T-cell (primary cell): ENCODE data around the gene OAS2. TPM values are rescaled to one million over a fixed set of nuclear protein-coding genes. Genes with fewer than 3 reads are reported as not detected.
A peak's percentile ranks its signal among the peaks of the same experiment; 100 is the strongest.

Experiments used
- ATAC-seq, 4 experiments: fragments of 200-7000 bp in 3 of 4; fragments of 150-1000 bp in 1 of 4; cut with Tn5 transposase; replicated peaks in 1 of 4; 1 replicate in 3 of 4; 2 replicates in 1 of 4; pipeline ENCODE4 v1.10.0; 2021; ENCODE audit warnings: moderate library complexity in 3 of 4, mild to moderate bottlenecking in 2 of 4, moderate number of reproducible peaks in 1 of 4
- CTCF ChIA-PET, 2 donors: fragments of 300-600 bp; sonication (Branson Sonifier 250); formaldehyde crosslinking; loops; one replicate each; lab custom pipeline; 2022; ENCODE audit warnings: antibody characterized with exemption in 2 of 2; lab: Charles Lee
- POLR2A ChIA-PET, 2 donors: fragments of 300-600 bp; sonication (Branson Sonifier 250); formaldehyde crosslinking; loops; one replicate each; lab custom pipeline; 2022; ENCODE audit warnings: antibody characterized with exemption in 2 of 2; lab: Charles Lee
- DNase-seq, 35 experiments: peaks; one replicate each; pipeline versions ENCODE4 v3.0.0 to v3.0.0-alpha.2; 2013 to 2023
- H3K27ac ChIP-seq: one replicate; pipeline ENCODE4 v1.5.1; 2013; ENCODE audit warnings: low read length
- H3K27me3 ChIP-seq, 2 experiments: replicated peaks in 1 of 2; 1 replicate in 1 of 2; 2 replicates in 1 of 2; pipeline versions ENCODE4 v1.6.1 to v1.7.0; 2013; ENCODE audit warnings: low read length in 1 of 2, mixed read lengths in 1 of 2; ENCODE audit not compliant: control insufficient read depth in 2 of 2, insufficient read depth in 2 of 2; ENCODE audit errors: extremely low read depth in 1 of 2
- H3K36me3 ChIP-seq, 2 donors: 1 replicate in 1 of 2; 2 replicates in 1 of 2; pipeline versions ENCODE4 v1.6.1 to v1.7.0; 2013; ENCODE audit warnings: low read length in 1 of 2; ENCODE audit not compliant: control insufficient read depth in 2 of 2, insufficient read depth in 1 of 2; ENCODE audit errors: extremely low read depth in 1 of 2
- H3K4me1 ChIP-seq, 2 experiments: 1 replicate in 1 of 2; 2 replicates in 1 of 2; pipeline versions ENCODE4 v1.6.1 to v1.7.0; 2013; ENCODE audit warnings: low read length in 2 of 2, mixed read lengths in 1 of 2; ENCODE audit not compliant: insufficient read depth in 2 of 2, control insufficient read depth in 1 of 2; ENCODE audit errors: extremely low read depth in 1 of 2
- H3K4me3 ChIP-seq, 2 donors: 1 replicate in 1 of 2; 2 replicates in 1 of 2; pipeline versions ENCODE4 v1.5.1 to v1.7.0; 2013; ENCODE audit warnings: mild to moderate bottlenecking in 2 of 2, low read length in 1 of 2, moderate library complexity in 1 of 2; ENCODE audit not compliant: control insufficient read depth in 1 of 2; ENCODE audit errors: extremely low read depth in 1 of 2
- H3K9me3 ChIP-seq: 2 replicates; pipeline ENCODE4 v1.7.0; 2013
- H3K27ac Mint-ChIP-seq, 2 donors: one replicate each; pipeline ENCODE4 v1.8.0; 2020 to 2021; ENCODE audit warnings: mild to moderate bottlenecking in 2 of 2, mixed read lengths in 2 of 2
- H3K27me3 Mint-ChIP-seq, 2 donors: one replicate each; pipeline ENCODE4 v1.8.0; 2021 to 2022; ENCODE audit warnings: mixed read lengths in 2 of 2
- H3K36me3 Mint-ChIP-seq: one replicate; pipeline ENCODE4 v1.8.0; 2021; ENCODE audit warnings: mixed read lengths
- H3K4me1 Mint-ChIP-seq, 3 donors: one replicate each; pipeline ENCODE4 v1.8.0; 2020 to 2022; ENCODE audit warnings: mixed read lengths in 3 of 3, mild to moderate bottlenecking in 1 of 3
- H3K4me3 Mint-ChIP-seq, 3 donors: one replicate each; pipeline ENCODE4 v1.8.0; 2020 to 2022; ENCODE audit warnings: mild to moderate bottlenecking in 3 of 3, mixed read lengths in 3 of 3, moderate library complexity in 3 of 3
- H3K9me3 Mint-ChIP-seq, 3 donors: one replicate each; pipeline ENCODE4 v1.8.0; 2020 to 2022; ENCODE audit warnings: mixed read lengths in 3 of 3
- WGBS: methylation state at CpG from one replicate; pipeline ENCODE4 v1.1.5; 2013; ENCODE audit warnings: missing lambda C conversion rate; ENCODE audit not compliant: insufficient coverage; 5-methylcytosine and 5-hydroxymethylcytosine counted together
- total RNA-seq, 35 experiments: library from RNA in 6 of 35; stranded (reverse) in 6 of 35; fragments of 120-200 nt in 1 of 35; gene quantifications; one replicate each; pipeline versions ENCODE4 v1.2.1 to v1.2.4 and lab custom pipeline; 2013 to 2026

OAS2 gene
- total RNA-seq, 5 donors from 2014 or later (not counting 1 experiment from before 2014, with no cell fraction given), result 44.8 to 75.5 (median 56.9) TPM

DNA sequence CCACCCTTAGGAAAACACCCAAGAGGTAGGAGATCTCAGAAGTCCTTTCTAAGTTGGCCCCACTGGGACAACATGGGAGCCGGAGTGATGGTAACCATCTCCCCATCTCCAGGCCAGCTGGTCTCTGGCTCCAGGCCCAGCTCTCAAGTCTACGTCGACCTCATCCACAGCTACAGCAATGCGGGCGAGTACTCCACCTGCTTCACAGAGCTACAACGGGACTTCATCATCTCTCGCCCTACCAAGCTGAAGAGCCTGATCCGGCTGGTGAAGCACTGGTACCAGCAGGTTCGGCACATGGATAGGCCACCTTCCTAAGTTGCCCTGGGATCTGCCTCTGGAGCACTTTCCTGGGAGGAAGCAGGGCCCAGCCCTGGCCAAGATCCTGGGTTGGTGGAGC lies 11.0 kb upstream of the OAS2 start:
- Mint-ChIP-seq H3K27ac (no peak overlapping the region), H3K36me3 (peaks cover 75% of the 10 kb centered on the region), H3K4me3 (no peak overlapping the region), H3K9me3 (no peaks in the 10 kb centered on the region), H3K4me1 (no peaks in the 10 kb centered on the region), H3K27me3 (no peaks in the 10 kb centered on the region)
- ChIA-PET CTCF (no interaction called here), POLR2A (no interaction called here)
- no peaks in the 10 kb centered on the region for H3K9me3 ChIP-seq
- H3K4me1 ChIP-seq, result no peaks in the 10 kb centered on the region
- H3K36me3 ChIP-seq, result peaks cover 0 to 73% of the 10 kb centered on the region in 2 donors
- 97% methylated on average over 9 of the region's 9 CpGs for WGBS
- no peak overlapping the region for H3K27ac ChIP-seq
- H3K4me3 ChIP-seq, result no peak overlapping the region
- no peak for ATAC-seq
- DNase-seq, result no peak
- H3K27me3 ChIP-seq, result no peaks in the 10 kb centered on the region

DNA sequence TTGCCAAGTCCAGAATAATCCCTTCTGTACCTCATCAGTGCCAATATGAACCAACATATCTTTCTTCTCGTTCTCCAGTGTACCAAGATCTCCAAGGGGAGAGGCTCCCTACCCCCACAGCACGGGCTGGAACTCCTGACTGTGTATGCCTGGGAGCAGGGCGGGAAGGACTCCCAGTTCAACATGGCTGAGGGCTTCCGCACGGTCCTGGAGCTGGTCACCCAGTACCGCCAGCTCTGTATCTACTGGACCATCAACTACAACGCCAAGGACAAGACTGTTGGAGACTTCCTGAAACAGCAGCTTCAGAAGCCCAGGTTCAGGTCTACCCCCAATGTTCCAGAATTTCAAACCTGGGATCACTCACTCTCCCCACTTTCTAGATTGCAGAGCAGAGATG lies 10.5 kb upstream of the OAS2 start:
- CTCF ChIA-PET, result no interaction called here
- Histone ChIP-seq H3K27ac (no peak overlapping the region), H3K4me1 (no peaks in the 10 kb centered on the region), H3K4me3 (no peak overlapping the region), H3K36me3 (peaks cover 0 to 67% of the 10 kb centered on the region in 2 donors), H3K9me3 (no peaks in the 10 kb centered on the region), H3K27me3 (no peaks in the 10 kb centered on the region)
- POLR2A ChIA-PET, result no interaction called here
- no peak for DNase-seq
- H3K4me1 Mint-ChIP-seq, result no peaks in the 10 kb centered on the region
- peaks cover 70% of the 10 kb centered on the region for H3K36me3 Mint-ChIP-seq
- no peak for ATAC-seq
- WGBS, result 100% methylated on average over 5 of the region's 7 CpGs
- no peak overlapping the region for H3K4me3 Mint-ChIP-seq
- no peak overlapping the region for H3K27ac Mint-ChIP-seq
- no peaks in the 10 kb centered on the region for H3K9me3 Mint-ChIP-seq
- no peaks in the 10 kb centered on the region for H3K27me3 Mint-ChIP-seq

DNA sequence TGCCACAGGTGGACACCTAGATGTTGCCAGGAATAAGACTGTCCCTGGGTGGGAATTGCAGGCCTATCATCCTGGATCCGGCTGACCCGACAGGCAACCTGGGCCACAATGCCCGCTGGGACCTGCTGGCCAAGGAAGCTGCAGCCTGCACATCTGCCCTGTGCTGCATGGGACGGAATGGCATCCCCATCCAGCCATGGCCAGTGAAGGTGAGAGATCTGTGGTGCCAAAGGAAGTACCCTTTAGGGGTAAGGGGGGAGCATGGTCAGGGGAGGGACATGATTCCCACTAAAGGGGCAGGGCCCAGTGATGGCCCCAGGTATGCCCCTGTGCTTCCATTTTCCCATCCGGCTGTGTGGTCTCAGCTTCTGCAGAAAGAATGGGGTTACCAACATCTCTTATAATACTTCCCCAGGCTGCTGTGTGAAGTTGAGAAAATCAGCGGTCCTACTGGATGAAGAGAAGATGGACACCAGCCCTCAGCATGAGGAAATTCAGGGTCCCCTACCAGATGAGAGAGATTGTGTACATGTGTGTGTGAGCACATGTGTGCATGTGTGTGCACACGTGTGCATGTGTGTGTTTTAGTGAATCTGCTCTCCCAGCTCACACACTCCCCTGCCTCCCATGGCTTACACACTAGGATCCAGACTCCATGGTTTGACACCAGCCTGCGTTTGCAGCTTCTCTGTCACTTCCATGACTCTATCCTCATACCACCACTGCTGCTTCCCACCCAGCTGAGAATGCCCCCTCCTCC lies 8.6 kb upstream of the OAS2 start:
- H3K9me3 ChIP-seq, result no peaks in the 10 kb centered on the region
- H3K4me1 Mint-ChIP-seq, result peaks cover 0 to under 1% (median 0%) of the 10 kb centered on the region in 3 donors
- peak overlapping the region in 1 of 2 donors; percentile 4 for H3K27ac Mint-ChIP-seq
- no peaks in the 10 kb centered on the region for H3K27me3 ChIP-seq
- no peaks in the 10 kb centered on the region for H3K9me3 Mint-ChIP-seq
- H3K36me3 ChIP-seq, result peaks cover 0 to 50% of the 10 kb centered on the region in 2 donors
- DNase-seq, result no peak
- no peaks in the 10 kb centered on the region for H3K4me1 ChIP-seq
- peaks cover 51% of the 10 kb centered on the region for H3K36me3 Mint-ChIP-seq
- H3K4me3 ChIP-seq, result no peak overlapping the region
- H3K27me3 Mint-ChIP-seq, result no peaks in the 10 kb centered on the region
- no peak overlapping the region for H3K4me3 Mint-ChIP-seq
- no peak for ATAC-seq
- POLR2A ChIA-PET, result interaction anchor here (0.5 to 0.6 kb wide), 2 partner anchors 23 to 667 kb away, joined by 3 to 5 read pairs; no protein-coding TSS in a partner anchor
- WGBS, result 97% methylated on average over 6 of the region's 8 CpGs
- H3K27ac ChIP-seq, result no peak overlapping the region
- CTCF ChIA-PET, result no interaction called here

DNA sequence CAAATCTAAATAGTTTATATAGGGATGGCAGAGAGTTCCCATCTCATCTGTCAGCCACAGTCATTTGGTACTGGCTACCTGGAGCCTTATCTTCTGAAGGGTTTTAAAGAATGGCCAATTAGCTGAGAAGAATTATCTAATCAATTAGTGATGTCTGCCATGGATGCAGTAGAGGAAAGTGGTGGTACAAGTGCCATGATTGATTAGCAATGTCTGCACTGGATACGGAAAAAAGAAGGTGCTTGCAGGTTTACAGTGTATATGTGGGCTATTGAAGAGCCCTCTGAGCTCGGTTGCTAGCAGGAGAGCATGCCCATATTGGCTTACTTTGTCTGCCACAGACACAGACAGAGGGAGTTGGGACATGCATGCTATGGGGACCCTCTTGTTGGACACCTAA lies 7.9 kb upstream of the OAS2 start:
- peak overlapping the region in 1 of 2 donors; percentile 56 for H3K27ac Mint-ChIP-seq
- 83% methylated on average over 2 of the region's 2 CpGs for WGBS

DNA sequence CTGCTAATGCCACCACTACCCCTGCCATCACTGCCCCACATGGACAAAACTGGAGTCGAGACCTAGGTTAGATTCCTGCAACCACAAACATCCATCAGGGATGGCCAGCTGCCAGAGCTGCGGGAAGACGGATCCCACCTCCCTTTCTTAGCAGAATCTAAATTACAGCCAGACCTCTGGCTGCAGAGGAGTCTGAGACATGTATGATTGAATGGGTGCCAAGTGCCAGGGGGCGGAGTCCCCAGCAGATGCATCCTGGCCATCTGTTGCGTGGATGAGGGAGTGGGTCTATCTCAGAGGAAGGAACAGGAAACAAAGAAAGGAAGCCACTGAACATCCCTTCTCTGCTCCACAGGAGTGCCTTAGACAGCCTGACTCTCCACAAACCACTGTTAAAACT lies 7.1 kb upstream of the OAS2 start:
- no peaks in the 10 kb centered on the region for H3K9me3 ChIP-seq
- H3K27ac ChIP-seq, result no peak overlapping the region
- no CpG with 5 or more reads among the region's 5 CpGs for WGBS
- Mint-ChIP-seq H3K9me3 (no peaks in the 10 kb centered on the region), H3K36me3 (peaks cover 41% of the 10 kb centered on the region), H3K27ac (no peak overlapping the region), H3K27me3 (no peaks in the 10 kb centered on the region), H3K4me3 (no peak overlapping the region), H3K4me1 (peaks cover 0 to 5% (median 0%) of the 10 kb centered on the region in 3 donors)
- ChIA-PET CTCF (no interaction called here), POLR2A (no interaction called here)
- H3K4me3 ChIP-seq, result no peak overlapping the region
- H3K36me3 ChIP-seq, result peaks cover 0 to 40% of the 10 kb centered on the region in 2 donors
- H3K4me1 ChIP-seq, result no peaks in the 10 kb centered on the region
- DNase-seq, result no peak
- no peak for ATAC-seq
- no peaks in the 10 kb centered on the region for H3K27me3 ChIP-seq

More for the DNA sequence above, 7.9 kb upstream of the OAS2 start:
- ATAC-seq, result no peak
- Histone ChIP-seq H3K36me3 (peaks cover 0 to 47% of the 10 kb centered on the region in 2 donors), H3K9me3 (no peaks in the 10 kb centered on the region), H3K27ac (no peak overlapping the region), H3K4me1 (no peaks in the 10 kb centered on the region), H3K4me3 (no peak overlapping the region), H3K27me3 (no peaks in the 10 kb centered on the region)
- H3K4me1 Mint-ChIP-seq, result peaks cover 0 to 4% (median 0%) of the 10 kb centered on the region in 3 donors
- H3K9me3 Mint-ChIP-seq, result no peaks in the 10 kb centered on the region
- no peak overlapping the region for H3K4me3 Mint-ChIP-seq
- ChIA-PET CTCF (interaction anchor here in 1 of 2 donors (0.6 kb wide), 1 partner anchor 28 kb away, joined by 3 read pairs; no protein-coding TSS in a partner anchor), POLR2A (interaction anchor here in 1 of 2 donors (0.6 kb wide), 1 partner anchor 23 kb away, joined by 3 read pairs; no protein-coding TSS in a partner anchor)
- H3K27me3 Mint-ChIP-seq, result no peaks in the 10 kb centered on the region
- no peak for DNase-seq
- peaks cover 48% of the 10 kb centered on the region for H3K36me3 Mint-ChIP-seq

DNA sequence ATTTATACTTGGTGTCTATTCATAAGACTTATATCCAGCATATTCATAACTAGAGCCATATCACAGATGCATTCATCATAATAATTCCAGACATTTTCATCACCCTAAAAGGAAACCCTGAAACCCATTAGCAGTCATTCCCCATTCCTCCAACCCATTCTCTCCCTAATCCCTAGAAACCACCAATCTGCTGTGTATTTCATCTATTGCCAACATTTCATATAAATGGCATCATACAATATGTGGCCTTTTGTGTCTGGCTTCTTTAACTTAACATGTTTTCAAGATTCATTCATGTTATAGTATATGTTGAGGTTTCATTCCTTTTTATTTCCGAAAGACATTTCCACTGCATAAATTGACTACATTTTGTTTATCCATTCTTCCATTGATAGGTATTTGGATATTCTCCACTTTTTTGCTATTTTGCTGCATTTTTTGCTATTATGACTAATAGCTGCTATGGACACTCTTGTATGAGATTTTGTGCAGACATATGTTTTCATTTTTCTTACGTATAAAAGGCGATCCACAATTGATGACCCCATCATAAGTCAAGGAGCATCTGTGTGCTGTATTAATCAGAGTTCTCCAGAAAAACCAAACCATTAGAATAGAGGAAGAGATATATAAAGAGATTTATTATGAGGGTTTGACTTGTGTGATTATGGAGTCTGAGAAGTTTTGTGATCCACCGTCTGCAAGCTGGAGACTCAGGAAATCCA lies 5.1 kb upstream of the OAS2 start:
- peaks cover 24% of the 10 kb centered on the region for H3K36me3 Mint-ChIP-seq
- WGBS, result 67% methylated on average over 1 of the region's 4 CpGs

More for the DNA sequence above, 5.1 kb upstream of the OAS2 start:
- Mint-ChIP-seq H3K27ac (peak overlapping the region; percentile 35 to 41), H3K27me3 (no peaks in the 10 kb centered on the region), H3K4me3 (no peak overlapping the region), H3K4me1 (peaks cover 4 to 21% (median 11%) of the 10 kb centered on the region in 3 donors), H3K9me3 (no peaks in the 10 kb centered on the region)
- Histone ChIP-seq H3K9me3 (no peaks in the 10 kb centered on the region), H3K27ac (no peak overlapping the region), H3K36me3 (peaks cover 0 to 20% of the 10 kb centered on the region in 2 donors), H3K27me3 (no peaks in the 10 kb centered on the region), H3K4me1 (peaks cover 5 to 14% of the 10 kb centered on the region in 2 experiments), H3K4me3 (no peak overlapping the region)
- CTCF ChIA-PET, result interaction anchor here in 1 of 2 donors (0.9 kb wide), 1 partner anchor 20 kb away, joined by 3 read pairs; no protein-coding TSS in a partner anchor
- POLR2A ChIA-PET, result no interaction called here
- ATAC-seq (no peak), DNase-seq (no peak)
